ENCODE data around the gene UPF2.

DNA sequence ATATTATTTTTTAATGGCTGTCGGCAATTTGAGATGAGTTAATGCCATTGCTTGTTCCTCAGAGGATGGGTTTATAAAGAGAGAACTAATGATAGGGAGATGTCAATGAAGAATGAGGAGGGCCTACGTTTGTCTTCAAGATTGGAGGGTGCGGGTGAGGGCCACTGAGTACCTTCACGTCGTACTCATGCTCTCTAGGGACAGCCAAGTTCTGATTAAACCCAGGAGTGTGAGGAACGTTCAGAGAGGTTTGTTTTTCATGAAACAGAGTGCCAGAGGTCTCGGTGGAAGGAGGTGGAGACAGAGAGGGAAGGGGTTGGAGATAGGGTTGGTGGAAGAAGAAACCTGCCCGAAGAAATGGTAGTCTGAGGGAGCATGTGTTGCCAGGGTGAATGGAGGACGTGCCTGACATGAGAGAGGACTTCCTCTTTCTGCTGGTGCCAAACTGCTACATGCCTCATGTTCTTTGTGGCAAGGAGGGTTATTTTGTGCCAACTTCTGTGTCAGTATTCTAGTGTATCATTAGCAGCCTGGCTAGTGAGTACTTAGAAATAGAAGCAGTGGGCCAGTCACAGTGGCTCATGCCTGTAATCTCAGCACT is 35.1 kb upstream of the UPF2 start:
- TF ChIP-seq NR1H2 (CRISPR knock-in tag; IDR thresholded peaks at IDR 0.05; ENCODE audit: borderline replicate concordance, low read depth) (no peak), FOXP1 (IDR thresholded peaks at IDR 0.05) (no peak), FOXP1 (CRISPR knock-in tag; IDR thresholded peaks at IDR 0.05) (no peak)
- TF ChIP-seq, protein P1, sequence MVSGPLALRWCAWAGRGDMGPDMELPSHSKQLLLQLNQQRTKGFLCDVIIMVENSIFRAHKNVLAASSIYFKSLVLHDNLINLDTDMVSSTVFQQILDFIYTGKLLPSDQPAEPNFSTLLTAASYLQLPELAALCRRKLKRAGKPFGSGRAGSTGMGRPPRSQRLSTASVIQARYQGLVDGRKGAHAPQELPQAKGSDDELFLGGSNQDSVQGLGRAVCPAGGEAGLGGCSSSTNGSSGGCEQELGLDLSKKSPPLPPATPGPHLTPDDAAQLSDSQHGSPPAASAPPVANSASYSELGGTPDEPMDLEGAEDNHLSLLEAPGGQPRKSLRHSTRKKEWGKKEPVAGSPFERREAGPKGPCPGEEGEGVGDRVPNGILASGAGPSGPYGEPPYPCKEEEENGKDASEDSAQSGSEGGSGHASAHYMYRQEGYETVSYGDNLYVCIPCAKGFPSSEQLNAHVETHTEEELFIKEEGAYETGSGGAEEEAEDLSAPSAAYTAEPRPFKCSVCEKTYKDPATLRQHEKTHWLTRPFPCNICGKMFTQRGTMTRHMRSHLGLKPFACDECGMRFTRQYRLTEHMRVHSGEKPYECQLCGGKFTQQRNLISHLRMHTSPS (CRISPR knock-in tag; IDR thresholded peaks at IDR 0.05; ENCODE audit: low read depth) = no peak
- TF ChIP-seq, protein P2, sequence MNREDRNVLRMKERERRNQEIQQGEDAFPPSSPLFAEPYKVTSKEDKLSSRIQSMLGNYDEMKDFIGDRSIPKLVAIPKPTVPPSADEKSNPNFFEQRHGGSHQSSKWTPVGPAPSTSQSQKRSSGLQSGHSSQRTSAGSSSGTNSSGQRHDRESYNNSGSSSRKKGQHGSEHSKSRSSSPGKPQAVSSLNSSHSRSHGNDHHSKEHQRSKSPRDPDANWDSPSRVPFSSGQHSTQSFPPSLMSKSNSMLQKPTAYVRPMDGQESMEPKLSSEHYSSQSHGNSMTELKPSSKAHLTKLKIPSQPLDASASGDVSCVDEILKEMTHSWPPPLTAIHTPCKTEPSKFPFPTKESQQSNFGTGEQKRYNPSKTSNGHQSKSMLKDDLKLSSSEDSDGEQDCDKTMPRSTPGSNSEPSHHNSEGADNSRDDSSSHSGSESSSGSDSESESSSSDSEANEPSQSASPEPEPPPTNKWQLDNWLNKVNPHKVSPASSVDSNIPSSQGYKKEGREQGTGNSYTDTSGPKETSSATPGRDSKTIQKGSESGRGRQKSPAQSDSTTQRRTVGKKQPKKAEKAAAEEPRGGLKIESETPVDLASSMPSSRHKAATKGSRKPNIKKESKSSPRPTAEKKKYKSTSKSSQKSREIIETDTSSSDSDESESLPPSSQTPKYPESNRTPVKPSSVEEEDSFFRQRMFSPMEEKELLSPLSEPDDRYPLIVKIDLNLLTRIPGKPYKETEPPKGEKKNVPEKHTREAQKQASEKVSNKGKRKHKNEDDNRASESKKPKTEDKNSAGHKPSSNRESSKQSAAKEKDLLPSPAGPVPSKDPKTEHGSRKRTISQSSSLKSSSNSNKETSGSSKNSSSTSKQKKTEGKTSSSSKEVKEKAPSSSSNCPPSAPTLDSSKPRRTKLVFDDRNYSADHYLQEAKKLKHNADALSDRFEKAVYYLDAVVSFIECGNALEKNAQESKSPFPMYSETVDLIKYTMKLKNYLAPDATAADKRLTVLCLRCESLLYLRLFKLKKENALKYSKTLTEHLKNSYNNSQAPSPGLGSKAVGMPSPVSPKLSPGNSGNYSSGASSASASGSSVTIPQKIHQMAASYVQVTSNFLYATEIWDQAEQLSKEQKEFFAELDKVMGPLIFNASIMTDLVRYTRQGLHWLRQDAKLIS (CRISPR knock-in tag; IDR thresholded peaks at IDR 0.05) = no peak
